HG02678 (cell line): Measurements from ENCODE around the gene FLRT1.

ENCODE experiments used
- ATAC-seq: cut with Tn5 transposase; IDR thresholded peaks from one replicate; pipeline ENCODE4 v1.9.1; 2021; ENCODE audit warnings: mild to moderate bottlenecking, moderate library complexity; ENCODE audit not compliant: unreplicated experiment

FLRT1 gene, protein sequence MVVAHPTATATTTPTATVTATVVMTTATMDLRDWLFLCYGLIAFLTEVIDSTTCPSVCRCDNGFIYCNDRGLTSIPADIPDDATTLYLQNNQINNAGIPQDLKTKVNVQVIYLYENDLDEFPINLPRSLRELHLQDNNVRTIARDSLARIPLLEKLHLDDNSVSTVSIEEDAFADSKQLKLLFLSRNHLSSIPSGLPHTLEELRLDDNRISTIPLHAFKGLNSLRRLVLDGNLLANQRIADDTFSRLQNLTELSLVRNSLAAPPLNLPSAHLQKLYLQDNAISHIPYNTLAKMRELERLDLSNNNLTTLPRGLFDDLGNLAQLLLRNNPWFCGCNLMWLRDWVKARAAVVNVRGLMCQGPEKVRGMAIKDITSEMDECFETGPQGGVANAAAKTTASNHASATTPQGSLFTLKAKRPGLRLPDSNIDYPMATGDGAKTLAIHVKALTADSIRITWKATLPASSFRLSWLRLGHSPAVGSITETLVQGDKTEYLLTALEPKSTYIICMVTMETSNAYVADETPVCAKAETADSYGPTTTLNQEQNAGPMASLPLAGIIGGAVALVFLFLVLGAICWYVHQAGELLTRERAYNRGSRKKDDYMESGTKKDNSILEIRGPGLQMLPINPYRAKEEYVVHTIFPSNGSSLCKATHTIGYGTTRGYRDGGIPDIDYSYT

DNA sequence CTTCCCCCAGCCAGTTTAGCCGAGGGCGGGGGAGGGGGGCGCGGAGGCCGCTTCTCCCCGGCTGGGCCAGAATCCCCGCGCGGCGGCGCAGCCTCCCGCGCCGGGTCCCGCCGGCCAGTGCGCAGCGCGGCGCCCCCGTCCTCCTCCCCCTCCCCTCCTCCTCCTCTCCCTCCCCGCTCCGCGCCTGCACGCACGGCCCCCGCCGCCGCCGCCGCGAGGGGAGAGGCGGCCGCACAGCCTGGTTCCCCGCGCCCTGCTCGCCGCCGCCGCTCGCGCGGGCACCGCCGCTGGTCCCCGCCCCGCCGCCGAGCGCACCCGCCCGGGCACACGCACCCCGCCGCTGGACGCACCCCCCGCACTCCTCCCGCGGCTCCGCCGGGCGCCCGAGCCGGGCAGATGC is at the start of gene FLRT1:
Gene FLRT1, plus strand, starts transcription at position 356 of the 400 bp plus-strand sequence. CDS start 80,337 bp downstream, outside the sequence.
- no peak for ATAC-seq

DNA sequence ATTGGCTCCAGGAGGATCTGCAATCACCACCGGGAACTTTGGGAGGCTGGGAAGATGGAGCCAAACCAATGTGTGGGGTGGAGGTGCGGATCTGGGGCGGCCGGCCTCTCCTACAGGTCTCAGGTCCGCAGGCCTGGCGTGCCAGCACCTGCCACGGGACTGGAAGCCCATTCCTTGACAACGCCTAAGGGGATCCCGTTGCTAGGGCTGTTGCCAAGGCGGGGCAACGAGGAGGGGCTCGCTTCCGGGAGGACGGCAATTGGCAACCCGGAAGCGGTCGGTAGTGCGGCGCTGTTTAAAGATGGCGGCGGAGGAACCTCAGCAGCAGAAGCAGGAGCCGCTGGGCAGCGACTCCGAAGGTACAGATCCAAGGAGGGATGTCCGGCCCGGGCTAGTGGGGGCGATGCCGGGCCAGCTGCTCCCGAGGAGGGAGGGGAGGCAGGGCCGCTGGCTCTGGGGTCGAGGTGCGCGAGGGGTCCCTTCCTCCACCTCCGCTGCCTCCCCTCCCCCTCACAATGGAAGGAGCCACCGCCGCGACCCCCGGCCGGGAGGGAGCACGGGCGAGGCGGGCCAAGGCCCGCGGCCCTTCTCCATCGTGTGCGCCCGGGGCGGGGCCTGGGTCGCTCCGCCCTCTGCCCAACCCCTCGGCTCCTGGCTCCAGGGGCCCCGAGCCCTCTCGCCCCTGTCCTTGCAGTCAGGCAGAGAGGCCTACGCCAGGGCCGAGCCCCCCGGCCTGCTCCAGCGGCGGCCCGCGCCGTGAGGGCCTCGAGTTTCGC is 49.4 kb upstream of the FLRT1 start, which contains the start of gene OTUB1:
Gene OTUB1, plus strand, starts transcription at position 283 of the 776 bp plus-strand sequence. Its CDS starts 19 bp downstream, at position 302.
- peak; percentile 86 for ATAC-seq

DNA sequence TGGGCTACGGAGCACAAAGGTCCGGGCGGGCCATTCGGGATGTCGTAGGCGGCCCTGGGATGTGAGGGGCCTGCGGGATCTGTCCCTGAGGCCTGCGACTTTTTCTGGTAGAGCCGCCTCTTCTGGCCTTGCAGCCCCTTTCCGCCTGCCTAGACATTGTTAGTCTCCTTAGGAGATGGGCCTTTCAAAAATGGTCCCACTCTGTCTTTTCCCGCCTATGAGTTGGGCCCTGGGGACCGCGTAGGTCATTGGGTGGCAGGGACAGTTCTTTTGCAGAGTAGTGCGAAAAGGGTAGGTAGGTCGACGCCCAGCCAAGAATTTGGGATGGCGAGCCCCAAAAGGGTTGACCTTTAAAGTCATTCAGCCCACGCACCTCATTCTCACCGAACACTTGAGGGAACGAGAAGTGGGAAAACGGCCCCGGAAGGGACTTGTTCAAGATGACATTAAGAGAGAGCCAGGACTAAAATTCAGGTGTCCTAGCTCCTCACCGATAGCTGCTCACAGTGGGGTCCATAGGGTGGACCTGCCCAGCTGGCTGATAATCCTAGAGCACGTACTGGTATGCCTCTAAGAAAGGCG is 48.7 kb upstream of the FLRT1 start:
- no peak for ATAC-seq

DNA sequence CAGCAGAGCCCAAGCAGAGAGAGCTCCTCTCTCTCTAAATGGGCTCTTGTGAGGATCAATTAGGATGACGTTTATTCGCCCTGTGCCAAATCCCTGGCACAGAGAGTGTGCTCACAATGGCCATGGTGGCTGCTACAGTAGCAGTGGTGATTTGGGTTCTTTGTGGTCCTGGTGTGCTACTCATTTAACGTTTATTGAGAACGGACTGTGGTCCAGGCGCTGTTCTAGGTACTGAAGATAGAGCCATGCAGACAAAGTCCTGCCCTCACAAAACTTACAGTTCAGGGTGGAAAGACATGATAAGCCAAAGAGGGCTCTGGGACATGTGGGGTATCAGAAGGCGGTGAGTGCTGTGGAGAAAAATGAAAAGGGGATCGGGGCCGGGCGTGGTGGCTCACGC is 44.2 kb upstream of the FLRT1 start:
- no peak for ATAC-seq

DNA sequence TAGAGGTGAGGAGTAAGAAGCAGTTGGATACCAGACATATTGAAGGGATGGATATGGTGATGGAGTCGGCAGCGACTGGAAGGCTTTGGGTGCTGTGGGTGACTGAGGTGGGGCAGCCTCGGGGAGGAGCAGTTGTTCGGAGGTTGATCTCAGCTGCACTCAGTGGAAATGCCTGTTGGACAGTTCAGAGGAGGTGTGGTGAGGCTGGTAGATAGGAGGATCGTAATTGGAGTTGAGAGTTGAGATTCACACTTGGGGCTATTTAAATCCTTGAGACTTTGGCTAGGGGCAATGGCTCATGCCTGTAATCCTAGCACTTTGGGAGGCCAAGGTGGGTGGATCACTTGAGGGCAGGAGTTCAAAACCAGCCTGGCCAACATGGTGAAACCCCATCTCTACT is 42.6 kb upstream of the FLRT1 start:
- ATAC-seq = no peak

DNA sequence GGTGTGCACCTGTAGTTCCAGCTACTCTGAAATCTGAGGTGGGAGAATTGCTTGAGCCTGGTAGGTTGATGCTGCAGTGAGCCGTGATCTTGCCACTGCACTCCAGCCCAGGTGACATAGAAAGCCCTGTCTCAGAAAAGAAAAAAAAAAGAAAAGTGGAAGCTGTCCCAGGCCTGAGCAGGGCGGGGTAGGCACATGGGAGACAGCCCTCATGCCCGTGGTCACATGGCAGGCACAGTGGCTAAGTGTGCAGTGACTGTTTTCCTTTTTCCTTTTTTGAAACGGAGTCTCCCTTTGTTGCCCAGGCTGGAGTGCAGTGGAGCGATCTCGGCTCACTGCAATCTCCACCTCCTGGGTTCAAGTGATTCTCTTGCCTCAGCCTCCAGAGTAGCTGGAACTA is 41.7 kb upstream of the FLRT1 start:
- no peak for ATAC-seq

DNA sequence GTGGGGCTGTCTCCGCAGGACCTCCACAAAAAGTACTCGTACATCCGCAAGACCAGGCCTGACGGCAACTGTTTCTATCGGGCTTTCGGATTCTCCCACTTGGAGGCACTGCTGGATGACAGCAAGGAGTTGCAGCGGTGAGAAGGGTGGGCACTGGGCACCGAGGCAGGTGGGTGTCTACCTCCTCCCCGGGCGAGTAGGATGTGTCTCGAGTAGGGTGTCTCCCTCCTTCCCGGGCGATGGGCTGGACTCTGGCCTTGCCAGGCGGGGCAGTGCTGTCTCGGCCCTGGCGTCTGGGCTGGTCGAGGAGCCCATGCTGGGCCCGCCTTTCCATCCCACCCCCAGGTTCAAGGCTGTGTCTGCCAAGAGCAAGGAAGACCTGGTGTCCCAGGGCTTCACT is 39.2 kb upstream of the FLRT1 start:
- ATAC-seq = no peak

DNA sequence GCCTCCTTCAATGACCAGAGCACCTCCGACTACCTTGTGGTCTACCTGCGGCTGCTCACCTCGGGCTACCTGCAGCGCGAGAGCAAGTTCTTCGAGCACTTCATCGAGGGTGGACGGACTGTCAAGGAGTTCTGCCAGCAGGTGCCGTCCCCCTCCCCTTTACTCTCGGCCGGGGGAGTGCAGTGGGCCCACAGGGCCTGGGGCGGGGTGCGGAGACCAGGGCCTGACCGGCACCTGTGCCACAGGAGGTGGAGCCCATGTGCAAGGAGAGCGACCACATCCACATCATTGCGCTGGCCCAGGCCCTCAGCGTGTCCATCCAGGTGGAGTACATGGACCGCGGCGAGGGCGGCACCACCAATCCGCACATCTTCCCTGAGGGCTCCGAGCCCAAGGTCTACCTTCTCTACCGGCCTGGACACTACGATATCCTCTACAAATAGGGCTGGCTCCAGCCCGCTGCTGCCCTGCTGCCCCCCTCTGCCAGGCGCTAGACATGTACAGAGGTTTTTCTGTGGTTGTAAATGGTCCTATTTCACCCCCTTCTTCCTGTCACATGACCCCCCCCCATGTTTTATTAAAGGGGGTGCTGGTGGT is 38.5 kb upstream of the FLRT1 start:
- ATAC-seq = no peak

DNA sequence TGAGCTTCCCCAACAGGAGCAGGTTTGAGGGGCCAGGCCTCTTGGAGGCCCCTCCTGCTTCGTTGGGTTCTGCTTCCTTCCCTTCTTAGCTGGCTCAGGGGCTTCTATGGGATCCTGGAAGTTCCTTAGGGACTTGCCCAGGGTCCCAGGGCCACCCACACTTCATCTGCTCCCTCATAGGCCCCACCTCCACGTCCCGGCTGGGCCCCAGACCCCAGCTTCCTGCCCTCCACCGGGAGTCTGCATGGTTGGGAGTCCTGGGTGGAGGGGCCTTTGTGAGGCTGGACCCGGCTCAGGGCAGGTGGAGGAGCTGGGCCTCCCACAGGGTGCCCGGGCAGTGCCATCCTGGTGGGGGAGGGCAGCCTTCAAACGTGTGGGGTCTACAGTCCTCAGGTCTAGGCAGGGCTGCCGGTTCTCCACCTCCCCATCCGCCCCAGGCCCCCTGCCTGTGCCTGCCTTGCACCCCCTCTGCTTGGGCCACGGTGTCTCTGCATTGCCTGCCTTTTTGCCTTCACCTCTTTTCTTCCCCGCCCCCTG is 37.9 kb upstream of the FLRT1 start:
- no peak for ATAC-seq

DNA sequence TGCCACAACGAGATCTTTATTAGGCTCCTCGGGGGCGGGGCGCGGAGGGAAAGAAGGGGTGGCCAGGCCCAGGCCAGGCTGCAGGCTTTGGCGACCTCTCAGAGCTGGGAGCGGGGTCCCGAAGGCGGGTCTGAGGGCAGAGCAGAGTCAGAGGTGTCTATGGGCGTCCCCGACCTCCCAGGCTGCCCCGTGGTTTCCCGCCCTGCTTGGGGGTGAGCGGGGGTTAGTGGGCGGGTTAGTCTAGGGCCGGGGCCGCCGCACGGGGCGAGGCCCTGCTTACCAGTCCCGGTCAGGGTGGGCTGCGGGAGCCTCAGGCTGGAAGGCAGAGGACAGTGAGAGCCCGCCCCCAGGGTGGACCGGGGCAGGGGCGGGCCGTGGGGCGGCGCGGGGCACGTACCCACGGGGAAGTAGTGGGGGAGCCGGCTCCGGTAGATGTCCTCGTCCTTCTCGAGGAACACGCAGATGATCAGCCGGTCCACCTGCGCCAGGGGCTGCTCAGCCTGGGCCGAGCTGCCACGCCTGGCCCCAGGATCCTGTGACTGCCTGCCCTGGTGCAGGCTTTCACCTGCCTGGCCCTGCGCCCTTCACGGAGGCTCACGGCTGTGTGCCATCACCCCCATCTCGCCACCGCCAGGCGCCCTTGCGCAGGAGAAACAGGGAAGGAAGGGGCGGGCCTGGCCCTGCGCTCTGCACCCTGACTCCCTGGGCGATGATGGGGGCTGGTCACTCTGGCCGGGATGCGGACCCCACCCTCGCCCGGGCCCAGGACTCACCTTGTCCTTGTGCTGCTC is 37.0 kb upstream of the FLRT1 start:
- no peak for ATAC-seq

DNA sequence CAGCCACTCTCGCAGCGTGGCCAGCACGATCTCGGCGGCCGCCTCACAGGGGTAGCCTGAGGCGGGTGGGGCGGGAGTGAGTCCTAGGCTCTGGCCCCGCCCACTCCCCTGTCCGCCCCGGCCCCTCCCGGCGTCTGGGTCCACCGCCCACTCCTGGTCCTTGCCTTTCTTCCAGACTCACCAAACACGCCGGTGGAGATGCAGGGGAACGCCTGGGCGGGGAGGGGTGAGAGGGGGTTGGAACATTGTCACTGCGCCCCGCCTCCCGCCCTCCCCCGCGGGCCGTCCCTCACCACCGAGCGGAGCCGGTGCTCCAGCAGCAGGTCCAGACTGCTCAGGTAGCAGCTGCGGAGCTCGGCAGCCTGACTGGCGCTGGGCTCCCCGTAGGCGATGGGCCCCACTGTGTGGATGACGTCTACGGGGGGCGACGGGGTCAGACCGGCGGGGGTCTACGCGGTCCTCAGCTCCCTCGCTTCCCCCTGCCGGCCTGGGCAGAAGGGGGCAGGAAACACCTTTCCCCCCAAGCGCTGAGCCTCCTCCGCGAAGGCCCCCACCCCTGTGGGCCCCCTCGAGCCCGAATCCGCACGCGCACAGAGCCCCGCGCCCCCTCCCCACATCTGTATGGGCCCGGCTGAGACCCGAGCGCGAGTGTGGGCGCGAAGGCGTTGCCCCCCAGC is 36.2 kb upstream of the FLRT1 start:
- ATAC-seq = no peak

DNA sequence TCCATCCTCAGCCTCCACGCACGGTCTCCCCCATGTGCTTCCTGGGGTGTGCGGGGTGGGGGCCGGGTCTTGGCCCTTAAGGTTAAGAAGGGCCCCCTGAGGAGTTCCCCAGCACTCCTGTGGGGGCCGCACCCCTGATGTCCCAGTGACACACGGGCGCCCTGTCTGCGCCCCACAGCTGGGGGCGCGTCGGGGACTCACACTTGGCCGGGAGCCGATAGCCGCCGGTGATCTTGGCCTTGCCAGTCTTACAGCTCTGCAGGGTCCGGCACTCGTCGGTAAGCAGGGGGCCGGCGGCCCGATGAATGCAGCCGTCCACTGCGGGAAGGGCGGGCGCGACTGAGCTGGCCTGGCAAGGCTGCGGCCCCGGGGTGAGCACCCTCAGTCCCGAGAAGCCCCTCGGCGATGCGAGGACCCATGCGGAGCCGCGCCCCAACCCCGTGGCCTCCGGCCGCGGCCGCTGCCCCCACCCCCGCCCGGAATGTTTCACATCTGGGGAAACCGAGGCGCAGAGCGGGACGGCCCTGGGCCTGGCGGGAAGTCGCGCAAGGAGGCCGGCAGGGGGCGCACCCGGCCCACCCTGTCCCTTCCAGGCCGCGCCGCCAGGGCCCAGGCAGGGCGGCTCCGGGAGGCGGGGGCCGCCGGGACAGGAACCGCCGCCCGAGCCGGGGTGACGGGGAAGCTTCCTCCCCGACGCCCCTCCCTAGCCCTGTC is 35.5 kb upstream of the FLRT1 start:
- ATAC-seq = no peak

DNA sequence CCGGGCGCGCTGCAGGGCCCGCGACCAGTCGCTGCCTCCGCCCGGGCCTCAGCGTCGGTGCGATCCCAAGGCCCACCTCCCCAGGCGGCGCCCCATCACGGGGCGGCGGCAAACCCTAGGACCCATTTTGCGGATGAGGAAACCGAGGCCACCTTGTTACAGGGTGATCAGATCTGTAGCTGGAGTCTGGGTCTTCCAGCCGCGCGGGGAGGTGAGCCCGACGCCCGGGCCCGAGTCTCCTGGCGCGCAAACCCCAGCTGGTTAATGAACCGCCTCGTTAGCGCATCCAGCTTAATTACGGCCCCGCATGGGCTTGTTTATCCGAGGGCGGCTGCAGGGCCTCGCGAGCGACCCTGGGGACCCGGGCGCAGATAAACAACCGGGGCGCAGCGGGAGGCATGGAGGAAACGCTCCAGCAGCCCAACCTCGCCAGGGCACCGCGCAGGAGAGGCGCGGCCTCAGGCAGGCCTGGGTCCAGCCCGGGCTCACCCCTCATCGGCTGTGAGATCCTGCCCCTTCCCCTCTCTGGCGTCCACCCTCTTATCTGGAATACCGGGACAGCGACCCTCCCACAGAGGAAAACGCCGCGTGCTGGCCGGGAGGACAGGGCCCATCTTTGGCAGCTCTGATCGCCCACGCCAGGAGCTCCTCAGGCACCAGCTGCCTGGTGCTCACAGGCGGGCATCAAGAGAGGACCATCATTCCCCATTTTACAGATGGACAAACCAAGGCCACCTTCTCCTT is 34.8 kb upstream of the FLRT1 start:
- no peak for ATAC-seq

DNA sequence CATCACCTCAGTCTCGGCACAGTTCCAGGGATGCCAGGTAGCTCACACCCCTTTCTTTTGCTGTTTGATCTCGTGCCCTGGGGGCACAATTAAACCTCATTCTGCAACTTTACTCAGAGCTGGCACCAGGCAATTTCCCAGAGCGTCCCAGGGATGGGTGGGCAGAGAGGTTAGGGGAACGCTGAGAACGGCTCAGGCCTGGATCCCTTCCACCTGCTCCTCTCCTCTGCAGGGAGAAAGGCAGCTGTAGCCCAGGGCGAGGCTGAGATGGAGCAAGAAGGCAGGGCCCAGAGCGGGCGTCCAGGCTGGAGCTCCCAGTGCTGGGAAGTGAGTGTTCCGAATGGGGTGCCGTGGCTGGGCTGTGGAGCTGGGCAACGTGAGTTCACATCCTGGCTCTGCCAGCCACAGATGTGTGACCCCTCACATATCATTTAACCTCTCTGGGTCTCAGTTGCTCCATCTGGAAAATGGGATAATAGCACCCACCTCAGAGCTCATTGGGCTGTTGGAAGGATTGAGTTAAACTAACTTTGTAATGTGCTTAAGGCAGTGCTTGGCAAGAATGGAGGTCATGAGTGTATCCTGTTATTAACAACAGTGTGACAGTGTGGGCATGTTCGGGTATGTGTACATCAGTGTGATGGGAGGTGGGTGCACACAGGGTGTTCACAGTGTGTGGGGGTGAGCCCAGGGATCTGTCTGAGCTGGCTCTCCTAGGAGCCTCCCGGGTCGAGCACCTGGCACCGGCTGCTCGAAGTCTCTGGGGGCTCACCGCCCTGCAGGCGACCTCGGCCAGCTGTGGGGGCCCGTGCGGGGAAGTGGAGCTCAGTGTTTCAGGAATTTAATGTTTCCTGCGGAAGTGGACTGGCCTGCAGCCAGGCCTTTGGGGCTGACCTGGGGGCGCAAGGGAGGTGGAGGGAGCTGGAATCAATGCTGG is 34.0 kb upstream of the FLRT1 start:
- no peak for ATAC-seq

DNA sequence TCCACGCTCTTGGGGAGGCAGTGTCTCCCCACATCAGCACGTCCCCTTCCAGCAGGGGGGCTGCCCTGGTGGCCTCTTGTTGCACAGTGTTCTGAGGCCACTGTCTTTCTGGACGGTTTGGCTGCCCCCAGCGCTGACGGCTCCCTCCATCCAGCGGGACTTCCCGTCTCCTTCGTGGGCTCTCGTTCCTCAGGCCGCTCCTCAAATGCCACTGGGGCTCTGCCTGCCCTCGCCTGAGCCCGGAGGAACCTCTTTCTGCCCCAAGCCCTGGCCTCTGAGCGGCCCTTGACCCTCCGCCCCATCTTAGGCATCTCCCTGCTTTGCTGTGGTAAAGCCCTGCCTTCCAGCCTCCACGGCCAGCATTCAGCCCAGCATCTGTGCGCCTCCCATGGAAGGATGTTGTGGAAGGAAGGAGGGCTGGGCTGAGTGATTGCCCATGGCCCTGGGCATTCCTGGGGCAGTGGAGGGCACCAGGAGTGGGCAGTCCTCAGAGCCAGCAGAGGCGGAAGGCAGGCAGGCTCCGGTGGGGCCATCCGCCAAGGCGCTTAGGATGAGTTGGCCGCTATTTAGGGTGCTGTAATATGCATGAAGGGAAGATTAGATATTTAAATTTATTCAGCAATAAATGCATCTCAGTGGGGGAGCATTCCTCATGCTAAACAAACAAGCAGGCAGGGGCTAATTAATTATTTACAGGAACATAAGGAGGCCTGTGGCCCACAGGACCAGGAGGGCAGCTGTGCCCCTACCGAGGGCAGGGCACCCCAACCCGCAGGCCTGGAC is 31.7 kb upstream of the FLRT1 start:
- ATAC-seq = no peak

DNA sequence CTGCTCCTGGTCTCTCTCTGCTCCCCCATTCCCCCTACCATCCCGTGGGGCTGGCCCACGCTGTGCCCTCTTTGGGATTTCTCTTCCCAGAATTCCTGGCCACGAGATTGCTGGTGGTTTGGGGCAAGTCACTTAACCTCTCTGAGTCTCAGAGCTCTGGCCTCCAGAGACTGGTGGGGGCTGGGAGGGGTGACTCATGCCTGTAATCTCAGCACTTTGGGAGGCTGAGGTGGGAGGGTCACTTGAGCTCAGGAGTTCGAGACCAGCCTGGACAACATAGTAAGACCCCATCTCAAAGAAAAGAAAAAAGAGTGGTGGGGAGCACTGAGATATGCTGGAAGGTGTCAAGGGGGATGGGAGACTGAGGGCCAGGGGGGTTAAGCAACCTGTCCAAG is 31.1 kb upstream of the FLRT1 start:
- no peak for ATAC-seq
